HepG2 (cell line): ENCODE results near the gene SEPHS2. TPM values are rescaled to one million over a fixed set of nuclear protein-coding genes. Genes with fewer than 3 reads are reported as not detected.
A peak's percentile ranks its signal among the peaks of the same experiment; 100 is the strongest.

ENCODE experiments used
- AGO2 ChIP-seq: fragments of 200-400 bp; formaldehyde crosslinking; optimal IDR thresholded peaks from 2 replicates; pipeline ENCODE3; 2017; ENCODE audit warnings: mild to moderate bottlenecking, low read depth, low read length, moderate library complexity
- CHD2 ChIP-seq: IDR thresholded peaks from 2 replicates; pipeline ENCODE4 v1.6.1; 2011; ENCODE audit warnings: low read depth, low read length, improper control_type of control experiment
- GATAD1 ChIP-seq: IDR thresholded peaks from 2 replicates; pipeline ENCODE4 v1.6.1; 2016; ENCODE audit warnings: missing genetic modification reagents, missing compliant biosample characterization
- HIVEP1 ChIP-seq: sonication (generic); formaldehyde crosslinking; IDR thresholded peaks from 2 replicates; pipeline ENCODE4 v1.4.0; 2020; ENCODE audit warnings: mild to moderate bottlenecking, missing genetic modification reagents
- KAT7 ChIP-seq: IDR thresholded peaks from 2 replicates; pipeline ENCODE4 v1.6.1; 2018; ENCODE audit warnings: borderline replicate concordance, missing compliant biosample characterization
- KDM2A ChIP-seq: sonication (generic); formaldehyde crosslinking; IDR thresholded peaks from 2 replicates; pipeline ENCODE4 v1.4.0; 2020; ENCODE audit warnings: low read depth, missing genetic modification reagents, borderline replicate concordance
- KDM5A ChIP-seq: fragments of 200-600 bp; sonication (generic); IDR thresholded peaks from 2 replicates; pipeline ENCODE4 v1.7.0; 2018; ENCODE audit warnings: antibody characterized with exemption, mild to moderate bottlenecking, low read length, borderline replicate concordance
- MATR3 ChIP-seq: sonication (generic); formaldehyde crosslinking; IDR thresholded peaks from 2 replicates; pipeline ENCODE4 v1.4.0; 2020; ENCODE audit warnings: missing genetic modification reagents
- MIXL1 ChIP-seq: IDR thresholded peaks from 2 replicates; pipeline ENCODE4 v1.6.1; 2016
- NFE2 ChIP-seq: sonication (generic); formaldehyde crosslinking; IDR thresholded peaks from 2 replicates; pipeline ENCODE4 v1.4.0; 2020; ENCODE audit warnings: missing genetic modification reagents
- NONO ChIP-seq, 2 experiments: fragments of 450-650 bp in 1 of 2; sonication (generic) in 1 of 2; formaldehyde crosslinking in 1 of 2; IDR thresholded peaks in 1 of 2; conservative IDR thresholded peaks in 1 of 2; 2 replicates each; pipeline versions ENCODE4 v1.6.1 to v1.8.0; 2017 to 2022; ENCODE audit warnings: mild to moderate bottlenecking in 1 of 2, missing genetic modification reagents in 1 of 2, moderate library complexity in 1 of 2
- RAD51 ChIP-seq: fragments of 450-650 bp; IDR thresholded peaks from 2 replicates; pipeline ENCODE4 v1.6.1; 2016; ENCODE audit warnings: borderline replicate concordance
- SP1 ChIP-seq, 2 experiments: fragments of 450-650 bp in 1 of 2; sonication (generic) in 1 of 2; formaldehyde crosslinking in 1 of 2; IDR thresholded peaks; 2 replicates each; pipeline versions ENCODE4 v1.4.0 to v1.6.1; 2016 to 2020; ENCODE audit warnings: missing genetic modification reagents in 1 of 2
- TFDP1 ChIP-seq: IDR thresholded peaks from 2 replicates; pipeline ENCODE4 v1.6.1; 2016; ENCODE audit warnings: missing compliant biosample characterization, missing genetic modification reagents, borderline replicate concordance
- TGIF2 ChIP-seq: IDR thresholded peaks from 2 replicates; pipeline ENCODE4 v1.6.1; 2016; ENCODE audit warnings: control low read depth, missing compliant biosample characterization
- ZBTB3 ChIP-seq: sonication (generic); formaldehyde crosslinking; IDR thresholded peaks from 2 replicates; pipeline ENCODE4 v1.4.0; 2020; ENCODE audit warnings: low read depth, mild to moderate bottlenecking, moderate library complexity, missing genetic modification reagents, borderline replicate concordance
- ZNF263 ChIP-seq: sonication (generic); formaldehyde crosslinking; IDR thresholded peaks from 2 replicates; pipeline ENCODE4 v1.4.0; 2020; ENCODE audit warnings: missing genetic modification reagents
- ZNF329 ChIP-seq: sonication (generic); formaldehyde crosslinking; IDR thresholded peaks from 2 replicates; pipeline ENCODE4 v1.9.0; 2021; ENCODE audit warnings: low read depth, mild to moderate bottlenecking, missing genetic modification reagents
- ZNF562 ChIP-seq: sonication (generic); formaldehyde crosslinking; IDR thresholded peaks from 2 replicates; pipeline ENCODE4 v1.8.0; 2022; ENCODE audit warnings: missing genetic modification reagents, borderline replicate concordance
- ZNF747 ChIP-seq: sonication (generic); formaldehyde crosslinking; IDR thresholded peaks from 2 replicates; pipeline ENCODE4 v1.8.1; 2023; ENCODE audit warnings: missing genetic modification reagents, mild to moderate bottlenecking, borderline replicate concordance
- polyA plus RNA-seq, 8 experiments: library from polyadenylated mRNA; depleted of rRNA in 3 of 8; stranded (reverse) in 7 of 8; unstranded in 1 of 8; fragments of >200 nt; fragmentation: Illumina TruSeq in 4 of 8; extraction: Trizol in 4 of 8; gene quantifications; 2 replicates each; pipeline versions ENCODE4 v1.2.1 to v1.2.3, GENCODE V29; 2011 to 2016; ENCODE audit warnings: low read depth in 4 of 8, missing spikeins in 1 of 8, mixed read lengths in 1 of 8; ENCODE audit not compliant: insufficient read depth in 1 of 8
- total RNA-seq, 5 experiments: library from RNA; depleted of rRNA; stranded (reverse); fragments of >200 nt; fragmentation: Illumina TruSeq; extraction: Trizol; gene quantifications; 2 replicates each; pipeline ENCODE4 v1.2.3, GENCODE V29; 2016; ENCODE audit warnings: low read depth in 1 of 5
- TF ChIP-seq, protein P1 (sequence below): sonication (generic); formaldehyde crosslinking; IDR thresholded peaks from 2 replicates; pipeline ENCODE4 v1.5.0; 2020; ENCODE audit warnings: missing genetic modification reagents
- TF ChIP-seq, protein P2 (sequence below): sonication (generic); formaldehyde crosslinking; conservative IDR thresholded peaks from 2 replicates; pipeline ENCODE4 v1.8.1; 2023; ENCODE audit warnings: missing genetic modification reagents
- TF ChIP-seq, protein P3 (sequence below): sonication (generic); formaldehyde crosslinking; IDR thresholded peaks from 2 replicates; pipeline ENCODE4 v1.4.0; 2020; ENCODE audit warnings: missing genetic modification reagents

The SEPHS2 gene
- total and polyA plus RNA-seq, 2 of the 13 experiments (the other 11 are each of a cell fraction or from before 2014, with no cell fraction given): 20.7 to 127 TPM

DNA sequence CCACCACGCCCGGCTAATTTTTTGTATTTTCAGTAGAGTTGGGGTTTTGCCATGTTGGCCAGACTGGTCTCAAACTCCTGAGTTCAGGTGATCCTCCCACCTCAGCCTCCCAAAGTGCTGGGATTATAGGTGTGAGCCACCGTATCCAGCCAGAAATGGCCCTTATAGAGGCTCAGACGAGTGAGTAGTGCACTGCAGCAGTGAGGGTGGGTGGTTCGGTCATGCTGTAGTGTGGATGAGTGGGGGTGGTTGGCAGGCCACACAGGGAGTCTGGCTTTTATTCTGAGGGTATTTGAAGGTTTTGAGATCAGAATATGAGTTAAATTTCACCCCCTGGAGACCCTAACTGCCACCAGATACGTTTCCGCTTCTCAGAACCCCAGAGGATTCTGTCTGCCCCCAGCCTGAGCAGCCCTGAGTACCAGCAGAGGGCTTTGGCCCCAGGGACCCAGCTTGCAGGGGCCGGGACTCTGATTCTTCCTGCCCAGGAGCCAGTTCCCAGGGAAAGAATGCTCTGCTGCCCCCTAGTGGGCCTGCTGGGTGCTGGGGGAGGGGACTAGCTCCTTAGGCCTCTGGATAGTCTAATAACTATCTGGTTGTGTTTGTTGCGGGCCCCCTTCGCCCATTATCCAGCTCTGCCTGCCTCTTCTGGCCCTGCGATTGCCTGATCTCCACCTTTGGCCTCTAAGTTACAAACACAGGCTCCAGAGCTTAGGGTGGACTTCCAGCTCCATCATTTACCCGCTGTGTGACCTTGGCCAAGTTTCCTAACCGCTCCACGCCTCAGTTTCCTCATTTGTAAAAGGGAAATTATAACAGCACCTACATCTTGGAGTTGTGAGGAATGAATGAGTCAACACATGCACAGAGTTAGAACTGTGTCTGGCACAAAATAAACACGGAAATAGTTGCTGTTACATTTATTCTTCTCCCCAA is 36.3 kb downstream of the SEPHS2 start (continued):
- TF ChIP-seq GATAD1 (CRISPR knock-in tag): 0 out of 2 replicates have a peak, but pooled peaks have one; percentile 69
- no peak for TF ChIP-seq MATR3 (CRISPR knock-in tag)
- no peak for TF ChIP-seq NFE2 (CRISPR knock-in tag)
- 0 out of 2 replicates have a peak, but pooled peaks have one; percentile 65 for TF ChIP-seq MIXL1
- TF ChIP-seq TGIF2 (CRISPR knock-in tag): 0 out of 2 replicates have a peak, but pooled peaks have one; percentile 59
- peak; percentile 17; the same call in 1 of the 2 replicates for TF ChIP-seq ZNF747 (CRISPR knock-in tag)
- TF ChIP-seq, protein P1, sequence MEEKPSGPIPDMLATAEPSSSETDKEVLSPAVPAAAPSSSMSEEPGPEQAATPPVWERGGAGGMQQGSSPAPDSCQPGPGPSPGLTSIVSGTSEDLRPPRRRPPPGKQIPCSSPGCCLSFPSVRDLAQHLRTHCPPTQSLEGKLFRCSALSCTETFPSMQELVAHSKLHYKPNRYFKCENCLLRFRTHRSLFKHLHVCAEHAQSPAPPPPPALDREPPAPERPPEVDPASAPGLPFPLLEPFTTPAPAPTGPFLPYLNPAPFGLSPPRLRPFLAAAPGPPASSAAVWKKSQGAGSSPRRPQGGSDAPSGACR (CRISPR knock-in tag): 0 out of 2 replicates have a peak, but pooled peaks have one; percentile 49
- TF ChIP-seq, protein P2, sequence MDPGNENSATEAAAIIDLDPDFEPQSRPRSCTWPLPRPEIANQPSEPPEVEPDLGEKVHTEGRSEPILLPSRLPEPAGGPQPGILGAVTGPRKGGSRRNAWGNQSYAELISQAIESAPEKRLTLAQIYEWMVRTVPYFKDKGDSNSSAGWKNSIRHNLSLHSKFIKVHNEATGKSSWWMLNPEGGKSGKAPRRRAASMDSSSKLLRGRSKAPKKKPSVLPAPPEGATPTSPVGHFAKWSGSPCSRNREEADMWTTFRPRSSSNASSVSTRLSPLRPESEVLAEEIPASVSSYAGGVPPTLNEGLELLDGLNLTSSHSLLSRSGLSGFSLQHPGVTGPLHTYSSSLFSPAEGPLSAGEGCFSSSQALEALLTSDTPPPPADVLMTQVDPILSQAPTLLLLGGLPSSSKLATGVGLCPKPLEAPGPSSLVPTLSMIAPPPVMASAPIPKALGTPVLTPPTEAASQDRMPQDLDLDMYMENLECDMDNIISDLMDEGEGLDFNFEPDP: no peak
- TF ChIP-seq ZBTB3 (CRISPR knock-in tag): no peak
- TF ChIP-seq KAT7 (CRISPR knock-in tag): 0 out of 2 replicates have a peak, but pooled peaks have one; percentile 40
- TF ChIP-seq TFDP1 (CRISPR knock-in tag): no peak
- TF ChIP-seq RAD51: no peak
- TF ChIP-seq SP1 (IDR thresholded peaks at IDR 0.05): no peak
- peak; percentile 39 for TF ChIP-seq SP1 (CRISPR knock-in tag; IDR thresholded peaks at IDR 0.05)
- TF ChIP-seq KDM2A (CRISPR knock-in tag): peak; percentile 85; the same call in 1 of the 2 replicates
- TF ChIP-seq AGO2: peak; percentile 41
- 0 out of 2 replicates have a peak, but pooled peaks have one; percentile 15 for TF ChIP-seq ZNF329
- TF ChIP-seq ZNF562: no peak
- TF ChIP-seq ZNF263 (CRISPR knock-in tag): 0 out of 2 replicates have a peak, but pooled peaks have one; percentile 20
- TF ChIP-seq KDM5A: no peak
- peak; percentile 69 for TF ChIP-seq CHD2
- TF ChIP-seq HIVEP1 (CRISPR knock-in tag): 0 out of 2 replicates have a peak, but pooled peaks have one; percentile 12
- TF ChIP-seq, protein P3, sequence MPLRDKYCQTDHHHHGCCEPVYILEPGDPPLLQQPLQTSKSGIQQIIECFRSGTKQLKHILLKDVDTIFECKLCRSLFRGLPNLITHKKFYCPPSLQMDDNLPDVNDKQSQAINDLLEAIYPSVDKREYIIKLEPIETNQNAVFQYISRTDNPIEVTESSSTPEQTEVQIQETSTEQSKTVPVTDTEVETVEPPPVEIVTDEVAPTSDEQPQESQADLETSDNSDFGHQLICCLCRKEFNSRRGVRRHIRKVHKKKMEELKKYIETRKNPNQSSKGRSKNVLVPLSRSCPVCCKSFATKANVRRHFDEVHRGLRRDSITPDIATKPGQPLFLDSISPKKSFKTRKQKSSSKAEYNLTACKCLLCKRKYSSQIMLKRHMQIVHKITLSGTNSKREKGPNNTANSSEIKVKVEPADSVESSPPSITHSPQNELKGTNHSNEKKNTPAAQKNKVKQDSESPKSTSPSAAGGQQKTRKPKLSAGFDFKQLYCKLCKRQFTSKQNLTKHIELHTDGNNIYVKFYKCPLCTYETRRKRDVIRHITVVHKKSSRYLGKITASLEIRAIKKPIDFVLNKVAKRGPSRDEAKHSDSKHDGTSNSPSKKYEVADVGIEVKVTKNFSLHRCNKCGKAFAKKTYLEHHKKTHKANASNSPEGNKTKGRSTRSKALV (CRISPR knock-in tag): peak; percentile 55; the same call in 1 of the 2 replicates
- TF ChIP-seq NONO (IDR thresholded peaks at IDR 0.05): no peak
- no peak for TF ChIP-seq NONO (CRISPR knock-in tag; conservative IDR thresholded peaks at IDR 0.05)
